H1 (cell line): ENCODE results near the gene YBX2. TPM values are rescaled to one million over a fixed set of nuclear protein-coding genes. Genes with fewer than 3 reads are reported as not detected.

ENCODE experiments used
- ASH2L ChIP-seq: fragments of 200-600, 300-600 bp; sonication (generic); IDR thresholded peaks from one replicate; pipeline ENCODE4 v1.7.1; 2017; ENCODE audit warnings: low read length
- ATF3 ChIP-seq: IDR thresholded peaks from 2 replicates; pipeline ENCODE4 v1.6.1; 2011; ENCODE audit warnings: low read depth, mild to moderate bottlenecking, low read length; ENCODE audit not compliant: insufficient read depth
- BCL11A ChIP-seq, 2 experiments: IDR thresholded peaks; one replicate each; pipeline ENCODE4 v1.6.1; 2011; ENCODE audit warnings: low read depth in 2 of 2, low read length in 2 of 2, mild to moderate bottlenecking in 2 of 2
- CBX5 ChIP-seq: fragments of 300-800, 300-1000 bp; sonication (generic); IDR thresholded peaks from 2 replicates; pipeline ENCODE4 v1.7.1; 2016; ENCODE audit warnings: antibody characterized with exemption, low read length, low read depth
- CBX8 ChIP-seq: fragments of 300-800, 300-1000 bp; sonication (generic); IDR thresholded peaks from 2 replicates; pipeline ENCODE4 v1.7.1; 2016; ENCODE audit warnings: low read depth, low read length, borderline replicate concordance
- CHD2 ChIP-seq: IDR thresholded peaks from 2 replicates; pipeline ENCODE4 v1.6.1; 2012; ENCODE audit warnings: low read length, improper control_type of control experiment
- CREB1 ChIP-seq: IDR thresholded peaks from 2 replicates; pipeline ENCODE4 v1.6.1; 2012; ENCODE audit warnings: inconsistent platforms
- EGR1 ChIP-seq: IDR thresholded peaks from 2 replicates; pipeline ENCODE4 v1.6.1; 2011; ENCODE audit warnings: low read depth, low read length, borderline replicate concordance
- FOSL1 ChIP-seq: IDR thresholded peaks from 2 replicates; pipeline ENCODE4 v1.6.1; 2011; ENCODE audit warnings: mild to moderate bottlenecking, low read depth, low read length, moderate library complexity; ENCODE audit not compliant: insufficient read depth
- GTF2F1 ChIP-seq: IDR thresholded peaks from 2 replicates; pipeline ENCODE4 v1.6.1; 2012; ENCODE audit warnings: low read depth, low read length, improper control_type of control experiment, borderline replicate concordance
- JUN ChIP-seq: IDR thresholded peaks from 2 replicates; pipeline ENCODE4 v1.6.1; 2011; ENCODE audit warnings: low read depth, mild to moderate bottlenecking, improper control_type of control experiment, low read length
- JUND ChIP-seq: IDR thresholded peaks from 2 replicates; pipeline ENCODE4 v1.6.1; 2011; ENCODE audit warnings: mild to moderate bottlenecking, improper control_type of control experiment, low read length
- KDM1A ChIP-seq: fragments of 200-600, 300-600 bp; sonication (generic); IDR thresholded peaks from 2 replicates; pipeline ENCODE4 v1.7.1; 2016; ENCODE audit warnings: mild to moderate bottlenecking, low read length, borderline replicate concordance
- KDM5A ChIP-seq: fragments of 200-600 bp; IDR thresholded peaks from 2 replicates; pipeline ENCODE4 v1.7.1; 2012; ENCODE audit warnings: mild to moderate bottlenecking, low read length, inconsistent platforms, mixed read lengths
- POLR2A ChIP-seq, 2 experiments: IDR thresholded peaks; 1 replicate in 1 of 2; 2 replicates in 1 of 2; pipeline ENCODE4 v1.6.1; 2011; ENCODE audit warnings: low read depth in 2 of 2, low read length in 2 of 2, mild to moderate bottlenecking in 2 of 2; ENCODE audit errors: control extremely low read depth in 1 of 2
- POU5F1 ChIP-seq: IDR thresholded peaks from 2 replicates; pipeline ENCODE4 v1.6.1; 2011; ENCODE audit warnings: low read depth, mild to moderate bottlenecking, low read length, moderate library complexity
- SAP30 ChIP-seq: fragments of 300-600 bp; sonication (generic); IDR thresholded peaks from 2 replicates; pipeline ENCODE4 v1.7.1; 2012; ENCODE audit warnings: low read length, moderate library complexity, mild to moderate bottlenecking, inconsistent platforms; ENCODE audit not compliant: insufficient read depth, insufficient replicate concordance
- SIN3A ChIP-seq, 2 experiments: IDR thresholded peaks in 1 of 2; conservative IDR thresholded peaks in 1 of 2; 2 replicates each; pipeline ENCODE4 v1.6.1; 2011 to 2012; ENCODE audit warnings: low read length in 2 of 2, improper control_type of control experiment in 1 of 2, low read depth in 1 of 2, mild to moderate bottlenecking in 1 of 2
- SIRT6 ChIP-seq: IDR thresholded peaks from one replicate; pipeline ENCODE4 v1.7.1; 2012; ENCODE audit warnings: low read length, inconsistent platforms
- SP2 ChIP-seq: IDR thresholded peaks from 2 replicates; pipeline ENCODE4 v1.6.1; 2012; ENCODE audit warnings: mild to moderate bottlenecking, low read length, inconsistent platforms
- SP4 ChIP-seq: IDR thresholded peaks from 2 replicates; pipeline ENCODE4 v1.6.1; 2012; ENCODE audit warnings: low read length, inconsistent platforms
- SUZ12 ChIP-seq: fragments of 200-600 bp; sonication (generic); IDR thresholded peaks from 2 replicates; pipeline ENCODE4 v1.6.1; 2012; ENCODE audit warnings: mild to moderate bottlenecking, inconsistent platforms, low read length, moderate library complexity, mixed read lengths
- TCF12 ChIP-seq: IDR thresholded peaks from 2 replicates; pipeline ENCODE4 v1.6.1; 2011; ENCODE audit warnings: low read depth, mild to moderate bottlenecking, low read length
- TEAD4 ChIP-seq: IDR thresholded peaks from 2 replicates; pipeline ENCODE4 v1.6.1; 2012; ENCODE audit warnings: low read depth, low read length, inconsistent platforms, mixed read lengths
- USF2 ChIP-seq: IDR thresholded peaks from 2 replicates; pipeline ENCODE4 v1.6.1; 2011; ENCODE audit warnings: low read length, improper control_type of control experiment
- polyA plus RNA-seq, 7 experiments: library from polyadenylated mRNA; depleted of rRNA in 3 of 7; stranded (reverse) in 5 of 7; unstranded in 2 of 7; fragments of >200 nt in 5 of 7; fragments of 200-250 nt in 2 of 7; gene quantifications; 1 replicate in 5 of 7; 2 replicates in 1 of 7; 4 replicates in 1 of 7; pipeline versions ENCODE4 v1.2.1 to v1.2.3, GENCODE V29; 2011 to 2013; ENCODE audit warnings: missing spikeins in 2 of 7, mixed read lengths in 2 of 7
- total RNA-seq: library from RNA; stranded (reverse); fragmentation: NEBNext Ultra II Directional; extraction: Animal tissue kit (Norgen Biotek cat#: 25700); gene quantifications from 2 replicates; pipeline ENCODE4 v1.2.1, GENCODE V29; 2021

Gene YBX2
- total and polyA plus RNA-seq, 2 of the 8 experiments (the other 6 are each of a cell fraction or from before 2014, with no cell fraction given): 19.2 to 30.5 TPM

GRCh38 chr17:7242717-7243452 lies 51.6 kb downstream of the YBX2 start (continued):
- no peak for TF ChIP-seq KDM1A
- peak; percentile 66 to 76; a peak in 2 of 3 replicates for TF ChIP-seq POLR2A (IDR thresholded peaks at IDR 0.05; ENCODE audit: control extremely low read depth in 1 of 2, low read depth in 2 of 2, low read length in 2 of 2)
- no peak for TF ChIP-seq SP2
- TF ChIP-seq USF2: peak; percentile 99
- TF ChIP-seq SIN3A (conservative IDR thresholded peaks at IDR 0.05 in 1 of 2, IDR thresholded peaks at IDR 0.05 in 1 of 2; ENCODE audit: low read depth in 1 of 2, low read length in 2 of 2): peak; percentile 97 to 99
- TF ChIP-seq SP4: peak; percentile 99
- no peak for TF ChIP-seq SIRT6
- TF ChIP-seq ATF3: peak; percentile 97
- TF ChIP-seq JUN: no peak
- TF ChIP-seq CBX8: no peak
- TF ChIP-seq CREB1: peak; percentile 75
- TF ChIP-seq GTF2F1: no peak
- peak; percentile 92 for TF ChIP-seq SAP30
- TF ChIP-seq CBX5: no peak
- TF ChIP-seq JUND: no peak; the same call in 1 of the 2 replicates
- peak; percentile 83 for TF ChIP-seq FOSL1
- TF ChIP-seq KDM5A: peak; percentile 81
- no peak for TF ChIP-seq SUZ12
- TF ChIP-seq CHD2: peak; percentile 94
- TF ChIP-seq EGR1: no peak
- no peak for TF ChIP-seq TEAD4
- peak; percentile 55; the same call in 1 of the 2 replicates for TF ChIP-seq POU5F1
- peak; percentile 70; the same call in 1 of the 2 replicates for TF ChIP-seq TCF12
- peak; percentile 89 for TF ChIP-seq ASH2L
- TF ChIP-seq BCL11A (IDR thresholded peaks at IDR 0.05; ENCODE audit: low read depth in 2 of 2, low read length in 2 of 2): no peak
